Stimulated activated CD8-positive, alpha-beta memory T cell treated with anti-CD3 and anti-CD28 coated beads, Interleukin-2, amount 100 ng/mL, for 48 hours (primary cell): ENCODE data around the gene IL32.

Source experiments
- DNase-seq, 2 donors: peaks; one replicate each; pipeline ENCODE4 v3.0.0-alpha.2; 2020; ENCODE audit warnings: low read depth in 2 of 2

Gene IL32, protein sequence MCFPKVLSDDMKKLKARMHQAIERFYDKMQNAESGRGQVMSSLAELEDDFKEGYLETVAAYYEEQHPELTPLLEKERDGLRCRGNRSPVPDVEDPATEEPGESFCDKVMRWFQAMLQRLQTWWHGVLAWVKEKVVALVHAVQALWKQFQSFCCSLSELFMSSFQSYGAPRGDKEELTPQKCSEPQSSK

DNA sequence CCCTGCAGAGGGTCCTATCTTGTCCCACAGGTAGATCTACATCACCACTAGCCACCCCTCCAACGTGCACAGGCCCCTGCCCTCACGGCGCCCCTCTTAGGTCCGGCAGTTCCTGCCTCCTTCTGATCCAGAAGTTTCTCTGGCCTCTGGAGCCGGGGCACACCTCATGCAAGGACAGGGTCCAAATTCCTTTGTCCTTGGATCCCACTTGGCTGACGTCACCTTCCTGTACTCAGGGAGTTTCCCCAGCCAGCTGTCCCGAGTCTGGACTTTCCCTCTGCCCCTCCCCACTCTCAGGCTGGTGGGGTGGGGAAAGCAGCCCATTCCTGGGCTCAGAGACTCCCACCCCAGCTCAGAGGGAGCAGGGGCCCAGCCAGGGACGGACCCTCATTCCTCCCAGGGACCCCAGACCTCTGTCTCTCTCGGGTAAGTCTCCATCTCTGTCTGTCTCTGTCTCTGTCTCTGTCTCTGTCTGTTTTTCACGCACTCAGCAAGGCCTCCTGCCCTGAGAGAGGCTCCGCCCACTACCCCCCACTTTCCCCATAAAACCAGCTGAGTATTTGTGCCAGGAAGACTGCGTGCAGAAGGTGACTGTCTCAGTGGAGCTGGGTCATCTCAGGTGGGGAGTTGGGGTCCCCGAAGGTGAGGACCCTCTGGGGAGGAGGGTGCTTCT, at the start of gene IL32:
TSS of gene IL32 (plus strand) at position 572 of the 673 bp plus-strand sequence. CDS start 172 bp downstream, outside the sequence.
- DNase-seq, result peak in 1 of 2 donors; percentile 71

DNA sequence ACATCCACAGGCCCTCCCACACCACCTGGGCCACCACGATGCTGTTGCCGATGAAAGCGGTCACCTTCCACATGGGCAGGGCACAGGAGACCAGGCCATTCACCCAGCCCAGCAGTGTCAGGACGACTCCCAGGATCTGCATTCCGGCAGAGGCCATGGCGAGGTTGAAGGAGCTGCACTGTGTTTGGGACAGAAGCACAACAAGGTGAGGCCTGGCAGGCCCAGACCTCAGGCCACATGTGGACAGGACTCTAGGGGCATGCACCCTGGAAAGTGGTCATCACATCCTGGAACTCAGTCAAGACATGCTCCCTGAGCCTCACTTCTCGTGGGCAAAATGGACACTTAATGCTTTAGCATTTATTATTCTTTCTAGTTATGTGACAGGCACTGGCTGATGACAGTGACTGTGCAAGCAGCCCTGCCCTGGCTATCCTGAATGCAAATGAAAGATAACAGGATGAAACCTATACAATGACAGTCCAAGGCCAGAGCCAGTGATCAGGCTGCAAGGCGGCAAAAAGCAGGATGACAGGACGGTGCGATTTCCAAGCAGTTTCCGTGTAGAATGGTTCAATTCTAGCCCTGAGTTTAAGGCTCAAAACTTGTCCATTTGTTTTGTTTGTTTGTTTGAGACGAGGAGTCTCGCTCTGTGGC, 49.4 kb upstream of the IL32 start:
- no peak for DNase-seq

DNA sequence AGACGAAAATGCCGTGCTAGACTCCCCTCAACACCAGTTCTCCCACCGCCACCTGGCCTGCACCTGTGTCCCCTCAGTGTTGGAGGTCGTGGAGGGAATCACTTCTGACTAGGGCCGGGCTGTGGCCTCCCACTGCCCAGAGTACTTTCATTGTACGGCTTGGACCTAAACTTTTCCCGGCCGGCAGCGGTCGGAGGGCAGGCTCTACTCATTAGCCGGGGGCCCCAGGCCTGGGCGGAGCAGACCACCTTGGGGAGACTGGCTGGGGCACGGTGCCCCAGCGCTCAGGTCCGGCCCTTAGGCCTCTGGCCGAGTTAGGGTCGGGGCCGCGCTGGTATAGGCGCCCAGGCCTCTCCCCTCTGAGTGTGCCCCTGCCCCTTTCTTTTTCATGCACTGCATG, 48.1 kb upstream of the IL32 start:
- DNase-seq, result no peak

DNA sequence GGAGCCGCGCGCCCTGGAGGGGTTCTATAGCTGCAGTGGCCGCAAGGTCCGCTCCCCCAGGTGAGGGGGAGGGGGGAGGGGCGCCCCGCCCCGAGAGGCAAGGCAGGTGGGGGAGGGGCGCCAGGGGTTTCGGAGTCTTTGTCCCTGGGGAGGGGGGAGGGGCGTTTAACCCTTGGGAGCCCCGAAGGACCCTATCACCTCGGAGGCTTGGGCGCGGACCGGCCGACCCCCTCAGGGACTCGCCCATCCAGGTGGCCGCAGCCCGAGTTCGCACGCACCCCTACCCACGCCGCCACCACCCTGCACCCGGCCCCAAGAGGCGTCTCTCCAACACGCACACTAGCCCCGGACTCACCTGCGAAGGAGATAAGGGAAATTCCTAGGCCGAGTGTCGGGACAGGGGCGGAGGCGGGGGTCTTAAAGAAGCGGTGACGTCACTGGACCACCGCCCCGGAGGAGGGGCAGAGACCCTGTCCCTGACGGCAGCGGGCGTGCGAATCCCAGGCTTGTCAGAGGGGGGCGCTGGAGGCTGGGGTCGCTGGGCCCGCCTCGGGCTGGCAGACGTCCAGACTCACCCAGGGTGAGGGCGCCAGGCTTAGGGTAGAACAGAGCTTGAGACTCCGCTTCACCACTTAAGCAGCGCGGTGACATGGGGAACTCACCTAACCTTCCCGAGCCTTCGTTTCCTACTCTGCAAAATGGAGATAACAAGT, 47.5 kb upstream of the IL32 start, which contains the start of gene CLDN6:
TSS of gene CLDN6 (minus strand) at position 390 of the 713 bp plus-strand sequence. CDS start 2,162 bp downstream, outside the sequence.
- no peak for DNase-seq

DNA sequence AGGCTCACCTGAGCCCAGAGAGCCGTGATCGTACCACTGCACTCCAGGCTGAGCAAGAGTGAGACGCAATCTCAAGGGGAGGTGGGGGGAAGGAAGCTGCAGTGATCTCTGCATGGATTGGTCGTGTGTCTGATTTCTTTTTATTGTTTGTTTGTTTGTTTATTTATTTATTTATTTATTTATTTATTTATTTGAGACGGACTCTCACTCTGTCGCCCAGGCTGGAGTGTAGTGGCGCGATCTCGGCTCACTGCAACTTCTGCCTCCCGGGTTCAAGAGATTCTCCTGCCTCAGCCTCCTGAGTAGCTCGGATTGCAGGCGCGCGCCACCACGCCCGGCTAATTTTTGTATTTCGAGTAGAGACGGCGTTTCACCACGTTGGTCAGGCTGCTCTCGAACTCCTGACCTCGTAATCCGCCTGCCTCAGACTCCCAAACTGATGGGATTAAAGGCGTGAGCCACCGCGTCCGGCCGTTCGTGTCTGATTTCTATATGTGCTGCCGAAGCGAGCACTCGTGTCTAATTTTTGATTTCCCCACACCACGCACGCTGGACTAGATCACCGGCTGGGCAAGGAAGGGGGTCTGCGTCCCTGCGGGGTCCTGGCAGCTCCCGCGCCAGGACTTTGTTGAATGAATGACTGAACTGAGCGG, 45.7 kb upstream of the IL32 start:
- no peak for DNase-seq

DNA sequence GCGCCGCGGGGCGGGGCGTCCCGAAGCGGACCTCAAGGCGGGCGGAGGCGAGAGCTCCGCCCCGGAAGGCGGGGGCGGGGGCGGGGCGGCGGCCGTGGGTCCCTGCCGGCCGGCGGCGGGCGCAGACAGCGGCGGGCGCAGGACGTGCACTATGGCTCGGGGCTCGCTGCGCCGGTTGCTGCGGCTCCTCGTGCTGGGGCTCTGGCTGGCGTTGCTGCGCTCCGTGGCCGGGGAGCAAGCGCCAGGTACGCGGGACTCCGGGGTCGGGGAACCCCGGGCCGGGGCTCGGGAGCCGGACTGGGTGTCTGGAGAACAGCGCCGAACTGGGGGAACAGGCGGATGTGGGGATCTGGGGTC, 45.2 kb upstream of the IL32 start, which contains the start of gene TNFRSF12A:
TSS of gene TNFRSF12A (plus strand) at position 122 of the 357 bp plus-strand sequence. CDS start at position 152, 30 bp downstream.
- peak; percentile 63 to 66 for DNase-seq

DNA sequence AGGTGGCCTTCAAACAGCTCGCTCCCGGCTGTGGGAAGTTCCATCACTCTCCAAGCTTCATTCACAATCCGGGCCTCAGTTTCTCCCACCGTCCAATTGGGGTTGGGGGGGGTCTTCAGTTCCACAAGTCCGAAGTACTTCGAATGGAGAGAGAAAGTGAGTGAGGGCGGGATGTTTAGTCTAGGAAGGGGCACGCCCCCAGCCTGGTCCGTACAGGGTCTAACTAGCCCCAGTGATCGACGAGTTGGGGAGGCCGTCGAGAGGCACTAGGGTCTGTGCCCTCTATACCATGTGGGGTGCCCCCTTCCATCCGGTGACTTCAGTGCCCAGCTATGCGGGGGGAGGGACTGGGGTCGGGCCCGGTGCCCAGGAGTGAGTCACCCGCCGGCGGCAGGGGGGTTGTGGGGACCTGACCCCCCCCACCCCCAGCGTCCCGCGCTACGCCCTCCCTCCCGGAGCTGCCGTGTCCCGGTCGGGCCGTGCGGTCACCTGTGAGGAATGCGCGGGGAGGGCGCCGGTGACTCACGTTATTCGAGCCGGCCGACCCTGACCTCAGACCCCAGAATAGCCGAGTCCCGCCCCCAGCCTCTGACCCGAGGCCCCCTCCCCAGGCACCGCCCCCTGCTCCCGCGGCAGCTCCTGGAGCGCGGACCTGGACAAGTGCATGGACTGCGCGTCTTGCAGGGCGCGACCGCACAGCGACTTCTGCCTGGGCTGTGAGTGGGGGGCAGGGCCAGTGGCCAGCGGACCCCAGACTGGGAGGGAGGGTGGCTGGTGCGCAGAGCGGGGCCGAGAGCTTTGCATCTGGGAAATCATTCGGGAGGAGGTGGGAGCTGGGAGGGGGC, 44.6 kb upstream of the IL32 start:
- DNase-seq, result peak in 1 of 2 donors; percentile 32

DNA sequence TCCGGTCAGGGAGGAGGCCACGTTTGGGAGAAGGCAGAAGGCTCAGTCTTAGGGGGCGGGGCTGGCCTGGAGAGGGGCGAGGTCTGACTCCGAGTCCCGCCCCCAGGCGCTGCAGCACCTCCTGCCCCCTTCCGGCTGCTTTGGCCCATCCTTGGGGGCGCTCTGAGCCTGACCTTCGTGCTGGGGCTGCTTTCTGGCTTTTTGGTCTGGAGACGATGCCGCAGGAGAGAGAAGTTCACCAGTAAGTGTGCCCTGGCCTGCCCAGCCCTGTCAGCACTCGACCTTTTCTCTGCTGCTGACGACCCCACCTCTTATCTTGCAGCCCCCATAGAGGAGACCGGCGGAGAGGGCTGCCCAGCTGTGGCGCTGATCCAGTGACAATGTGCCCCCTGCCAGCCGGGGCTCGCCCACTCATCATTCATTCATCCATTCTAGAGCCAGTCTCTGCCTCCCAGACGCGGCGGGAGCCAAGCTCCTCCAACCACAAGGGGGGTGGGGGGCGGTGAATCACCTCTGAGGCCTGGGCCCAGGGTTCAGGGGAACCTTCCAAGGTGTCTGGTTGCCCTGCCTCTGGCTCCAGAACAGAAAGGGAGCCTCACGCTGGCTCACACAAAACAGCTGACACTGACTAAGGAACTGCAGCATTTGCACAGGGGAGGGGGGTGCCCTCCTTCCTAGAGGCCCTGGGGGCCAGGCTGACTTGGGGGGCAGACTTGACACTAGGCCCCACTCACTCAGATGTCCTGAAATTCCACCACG, 43.8 kb upstream of the IL32 start:
- peak; percentile 80 to 84 for DNase-seq

DNA sequence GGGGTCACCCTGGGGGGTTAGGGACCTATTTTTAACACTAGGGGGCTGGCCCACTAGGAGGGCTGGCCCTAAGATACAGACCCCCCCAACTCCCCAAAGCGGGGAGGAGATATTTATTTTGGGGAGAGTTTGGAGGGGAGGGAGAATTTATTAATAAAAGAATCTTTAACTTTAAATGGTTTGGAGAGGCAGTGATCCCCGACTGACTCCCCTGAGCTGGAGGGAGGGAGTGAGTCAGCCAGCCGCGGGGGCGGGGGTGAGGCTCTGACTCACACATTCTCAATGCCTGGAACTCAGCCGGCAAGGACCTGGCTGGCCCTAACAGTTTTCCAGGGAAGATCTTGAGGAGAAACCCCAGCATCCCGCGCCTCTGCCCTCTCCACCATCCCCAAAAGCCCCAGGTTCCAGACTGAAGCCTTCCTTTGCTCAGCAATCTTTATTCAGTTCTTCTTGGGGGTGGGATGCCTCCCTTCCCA, 43.2 kb upstream of the IL32 start:
- DNase-seq, result peak; percentile 84 to 87

DNA sequence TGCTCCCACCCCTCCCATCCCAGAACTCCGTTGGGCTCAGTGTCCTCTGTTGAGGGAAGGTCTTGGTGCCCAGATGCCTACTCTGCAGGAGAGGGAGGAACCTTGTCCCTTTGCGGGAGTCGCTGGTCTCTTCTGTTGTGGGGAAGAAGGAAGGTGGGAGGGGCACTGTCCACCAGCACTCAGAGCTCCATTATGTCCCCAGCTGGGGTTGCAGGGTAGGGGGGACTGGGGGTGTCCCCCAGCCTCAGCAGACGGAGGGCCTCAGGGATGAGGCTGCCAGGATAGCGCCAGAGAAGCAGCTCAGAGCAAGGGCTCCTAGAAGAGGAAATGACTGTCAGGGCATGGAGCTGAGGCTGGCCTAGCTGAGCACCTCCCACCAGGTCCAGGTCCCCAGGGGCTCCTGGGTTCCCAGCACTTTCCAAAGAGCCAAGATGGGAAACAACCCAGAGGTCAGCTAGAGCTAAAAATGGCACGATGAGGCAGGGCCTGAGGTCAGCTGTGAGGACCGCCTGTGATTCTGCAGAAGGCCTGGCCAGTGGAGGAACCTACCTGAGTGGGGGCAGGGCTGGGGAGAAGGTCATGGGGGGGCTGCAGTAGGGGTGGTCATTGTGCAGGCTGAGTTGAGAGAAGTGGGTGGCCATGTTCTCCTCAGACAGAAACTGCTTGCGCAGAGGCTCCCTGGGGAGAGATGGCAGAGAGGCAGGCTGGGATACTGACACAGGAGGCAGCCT, 42.6 kb upstream of the IL32 start:
- DNase-seq, result no peak

DNA sequence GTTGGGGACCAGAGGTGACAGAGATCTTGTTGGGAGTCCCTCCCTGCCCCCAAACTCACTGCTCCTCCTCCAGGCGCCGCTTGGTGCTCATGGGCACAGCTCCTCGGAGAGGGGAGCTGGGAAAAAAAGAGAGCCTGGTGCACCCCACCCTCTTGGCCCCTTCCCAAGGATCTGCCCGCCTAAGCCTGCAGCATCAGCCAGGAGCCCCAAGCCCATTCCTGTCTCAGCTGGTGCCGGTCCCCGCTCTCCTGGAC, 42.1 kb upstream of the IL32 start:
- DNase-seq, result no peak

DNA sequence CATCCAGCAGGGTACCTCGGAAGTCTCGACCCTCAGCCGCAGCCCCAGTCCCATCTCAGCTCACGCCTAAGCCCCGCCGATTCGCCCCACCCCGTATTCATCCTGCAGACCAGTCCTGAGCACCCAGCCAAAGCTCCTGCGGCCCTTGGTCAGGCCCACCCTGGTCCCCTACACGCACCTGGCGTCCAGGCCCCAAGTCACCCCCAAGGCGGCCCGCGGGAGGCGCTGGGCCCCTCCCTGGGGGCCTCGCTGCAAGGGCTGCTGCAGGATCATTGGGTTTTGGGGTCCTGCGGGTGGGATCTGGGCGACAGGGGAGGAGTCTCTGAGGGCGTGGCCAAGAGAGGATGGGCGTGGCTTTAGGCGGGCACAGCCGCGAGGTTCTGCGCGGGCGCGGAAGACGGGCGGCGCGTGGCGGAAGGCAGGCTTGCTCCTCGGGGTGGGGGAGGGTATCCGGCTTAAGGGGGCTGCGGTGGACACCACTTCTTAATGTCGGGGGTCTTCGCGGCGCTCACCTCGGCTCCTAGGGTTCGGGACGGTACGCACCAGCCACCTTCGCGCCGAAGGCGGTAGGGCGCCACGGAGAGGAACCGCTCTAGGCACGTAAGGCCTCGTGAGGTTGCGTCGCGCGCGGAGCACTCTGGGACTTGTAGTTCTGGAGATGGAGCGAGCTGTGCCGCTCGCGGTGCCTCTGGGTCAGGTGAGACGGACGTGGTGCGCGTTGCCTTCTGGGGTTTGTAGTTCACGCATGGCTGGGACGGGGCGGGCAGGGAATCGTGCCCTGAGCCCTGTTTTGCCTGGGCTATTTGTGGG, 41.6 kb upstream of the IL32 start, which contains the start of the genes HCFC1R1 and THOC6:
TSS of gene HCFC1R1 (minus strand) at position 274 of the 810 bp plus-strand sequence. CDS start at position 273, 1 bp downstream.
TSS of gene THOC6 (plus strand) at position 367 of the 810 bp plus-strand sequence. CDS start at position 659, 292 bp downstream.
- peak; percentile 91 to 96 for DNase-seq

DNA sequence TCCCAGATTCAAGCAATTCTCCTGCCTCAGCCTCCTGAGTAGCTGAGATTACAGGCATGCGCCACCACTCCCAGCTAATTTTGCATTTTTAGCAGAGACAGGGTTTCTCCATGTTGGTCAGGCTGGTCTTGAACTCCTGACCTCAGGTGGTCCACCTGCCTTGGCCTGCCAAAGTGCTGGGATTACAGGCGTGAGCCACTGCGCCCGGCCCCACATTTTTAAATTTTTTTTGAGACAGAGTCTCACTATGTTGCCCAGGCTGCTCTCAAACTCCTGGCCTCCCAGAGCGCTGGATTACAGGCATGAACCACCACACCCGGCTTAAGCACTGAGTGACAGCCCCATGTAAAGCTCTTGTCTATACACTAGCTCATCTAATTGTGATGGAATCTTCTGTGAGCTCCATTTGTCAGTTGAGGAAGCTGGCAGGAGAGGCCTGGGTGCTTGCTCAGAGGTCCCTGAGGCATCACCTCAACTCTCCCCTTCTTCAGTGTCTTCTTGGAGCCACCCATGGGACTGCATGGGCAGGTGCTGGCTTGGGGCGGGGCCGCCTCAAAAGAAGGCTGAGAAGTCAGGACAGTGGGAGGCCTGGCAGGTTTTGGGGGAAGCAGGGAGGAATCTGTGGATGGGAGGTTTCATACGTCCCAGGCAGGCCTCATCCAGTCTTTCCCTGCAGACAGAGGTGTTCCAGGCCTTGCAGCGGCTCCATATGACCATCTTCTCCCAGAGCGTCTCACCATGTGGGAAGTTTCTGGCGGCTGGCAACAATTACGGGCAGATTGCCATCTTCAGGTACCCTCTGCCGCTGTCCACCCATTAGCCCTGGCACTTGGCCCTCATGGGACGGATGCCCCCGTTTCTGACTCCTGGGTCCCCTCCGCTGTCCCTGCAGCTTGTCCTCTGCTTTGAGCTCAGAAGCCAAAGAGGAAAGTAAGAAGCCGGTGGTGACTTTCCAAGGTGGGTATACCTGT, 40.1 kb upstream of the IL32 start:
- DNase-seq, result no peak

DNA sequence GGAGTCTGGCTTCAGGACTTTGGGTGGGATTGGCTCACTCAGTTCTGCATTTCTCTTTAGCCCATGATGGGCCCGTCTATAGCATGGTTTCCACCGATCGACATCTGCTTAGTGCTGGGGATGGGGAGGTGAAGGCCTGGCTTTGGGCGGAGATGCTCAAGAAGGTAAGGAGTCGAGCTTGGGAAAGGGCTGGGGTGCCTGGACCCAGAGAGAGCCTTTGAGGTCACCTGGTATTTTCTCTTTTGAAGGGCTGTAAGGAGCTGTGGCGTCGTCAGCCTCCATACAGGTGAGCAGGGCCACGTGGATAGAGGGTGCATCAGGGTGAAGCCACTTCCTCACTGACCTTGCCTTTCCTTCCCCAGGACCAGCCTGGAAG, 39.4 kb upstream of the IL32 start:
- DNase-seq, result no peak

DNA sequence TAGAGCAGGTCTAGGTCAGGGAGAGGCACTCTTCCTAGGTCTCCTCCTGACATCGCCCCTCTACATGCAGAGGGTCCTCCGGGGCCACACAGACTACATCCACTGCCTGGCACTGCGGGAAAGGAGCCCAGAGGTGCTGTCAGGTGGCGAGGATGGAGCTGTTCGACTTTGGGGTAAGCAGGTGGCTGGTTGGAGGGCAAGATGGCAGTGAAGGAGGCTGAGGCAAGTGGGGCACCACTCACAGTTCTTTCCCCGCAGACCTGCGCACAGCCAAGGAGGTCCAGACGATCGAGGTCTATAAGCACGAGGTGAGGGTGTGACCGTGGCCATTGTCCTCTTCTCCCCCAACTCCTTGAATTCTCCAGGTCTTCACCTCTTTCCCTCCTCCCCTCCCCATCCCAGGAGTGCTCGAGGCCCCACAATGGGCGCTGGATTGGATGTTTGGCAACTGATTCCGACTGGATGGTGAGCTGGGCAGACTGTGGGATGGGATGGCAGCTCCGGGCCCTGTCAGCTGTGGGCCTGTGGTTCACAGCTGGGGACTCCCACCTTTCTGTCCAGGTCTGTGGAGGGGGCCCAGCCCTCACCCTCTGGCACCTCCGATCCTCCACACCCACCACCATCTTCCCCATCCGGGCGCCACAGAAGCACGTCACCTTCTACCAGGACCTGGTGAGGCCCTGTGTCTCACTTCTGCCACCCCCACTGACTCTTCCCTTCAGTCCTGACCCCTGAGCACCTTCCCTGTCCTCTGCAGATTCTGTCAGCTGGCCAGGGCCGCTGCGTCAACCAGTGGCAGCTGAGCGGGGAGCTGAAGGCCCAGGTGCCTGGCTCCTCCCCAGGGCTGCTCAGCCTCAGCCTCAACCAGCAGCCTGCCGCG, 38.6 kb upstream of the IL32 start:
- DNase-seq, result no peak

DNA sequence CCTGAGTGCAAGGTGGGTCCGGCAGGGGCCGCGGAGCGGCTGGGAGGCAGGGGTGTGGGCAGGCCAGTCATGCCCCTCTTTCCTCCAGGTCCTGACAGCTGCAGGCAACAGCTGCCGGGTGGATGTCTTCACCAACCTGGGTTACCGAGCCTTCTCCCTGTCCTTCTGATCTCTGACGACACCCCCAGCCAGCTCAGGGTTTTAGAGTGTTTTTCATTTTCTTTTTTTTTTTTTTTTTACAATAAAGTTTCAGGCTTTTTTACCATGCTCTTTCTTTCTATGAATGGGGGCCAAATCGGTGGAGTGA, 38.0 kb upstream of the IL32 start:
- DNase-seq, result no peak
